ENCODE data around the gene TGFBR3L. TPM values are rescaled to one million over a fixed set of nuclear protein-coding genes. Genes with fewer than 3 reads are reported as not detected.
"Not testable (repeated sequence)": the region's sequence is repeated elsewhere in the genome, so short reads cannot be mapped to it uniquely, and the experiment has no call there.

Gene TGFBR3L
- total RNA-seq, 1 donor = 0.86 TPM

- H3K4me3 ChIP-seq (ENCODE audit: low read depth, low read length) = no peak overlapping the region
- peak; percentile 14 for DNase-seq (ENCODE audit: low read depth)
- no peak for TF ChIP-seq CTCF (IDR thresholded peaks at IDR 0.05; ENCODE audit: insufficient read depth, low read depth, low read length)
Measured at GRCh38 chr19:7953060-7953459, 38.4 kb downstream of the TGFBR3L start.

DNA sequence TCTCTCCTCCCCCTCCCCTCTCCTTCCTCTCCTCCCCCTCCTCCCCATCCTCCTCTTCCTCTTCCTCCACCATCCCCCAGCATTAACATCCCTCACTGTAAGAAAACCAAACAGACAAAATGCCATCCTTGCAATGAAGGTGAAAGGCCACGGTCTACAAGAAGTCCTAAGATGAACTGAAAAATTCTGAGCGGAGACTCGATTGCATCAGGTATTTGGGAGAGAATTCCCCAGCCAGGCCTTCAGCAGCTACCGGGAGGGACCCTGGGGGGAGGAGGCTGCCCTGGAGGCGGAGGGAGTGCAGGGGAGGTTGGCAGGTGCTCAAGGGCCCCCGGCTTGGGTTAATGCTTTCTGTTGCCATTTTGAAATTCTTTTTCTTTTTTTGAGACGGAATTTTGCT is 38.9 kb downstream of the TGFBR3L start:
- DNase-seq (ENCODE audit: low read depth) = peak; percentile 2
- TF ChIP-seq CTCF (IDR thresholded peaks at IDR 0.05; ENCODE audit: insufficient read depth, low read depth, low read length) = no peak
- H3K4me3 ChIP-seq (ENCODE audit: low read depth, low read length) = no peak overlapping the region

GRCh38 chr19:7955696-7956095 is 41.1 kb downstream of the TGFBR3L start:
- TF ChIP-seq CTCF (IDR thresholded peaks at IDR 0.05; ENCODE audit: insufficient read depth, low read depth, low read length) = no peak
- no peak for DNase-seq (ENCODE audit: low read depth)
- no peak overlapping the region for H3K4me3 ChIP-seq (ENCODE audit: low read depth, low read length)

DNA sequence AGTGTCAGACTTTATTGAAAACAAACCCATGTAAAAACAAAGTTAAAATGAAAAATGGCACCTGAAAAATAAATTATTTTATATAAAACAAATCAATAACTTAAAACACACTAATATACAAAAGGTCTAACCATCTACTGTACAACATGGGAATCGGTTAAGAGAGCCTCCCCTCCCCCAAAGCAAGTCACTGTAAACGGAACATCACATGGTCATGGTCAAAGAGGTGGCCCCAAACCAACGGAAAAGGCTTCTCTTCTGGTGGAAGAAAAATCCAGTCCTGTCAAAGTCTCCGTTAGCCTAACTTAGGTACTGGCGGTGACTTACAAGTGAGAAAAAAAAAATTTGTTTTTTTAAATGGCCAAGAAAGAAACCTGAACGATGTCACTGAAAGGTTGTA is 44.6 kb downstream of the TGFBR3L start:
- no peak for DNase-seq (ENCODE audit: low read depth)
- no peak for TF ChIP-seq CTCF (IDR thresholded peaks at IDR 0.05; ENCODE audit: insufficient read depth, low read depth, low read length)
- no peak overlapping the region for H3K4me3 ChIP-seq (ENCODE audit: low read depth, low read length)

DNA sequence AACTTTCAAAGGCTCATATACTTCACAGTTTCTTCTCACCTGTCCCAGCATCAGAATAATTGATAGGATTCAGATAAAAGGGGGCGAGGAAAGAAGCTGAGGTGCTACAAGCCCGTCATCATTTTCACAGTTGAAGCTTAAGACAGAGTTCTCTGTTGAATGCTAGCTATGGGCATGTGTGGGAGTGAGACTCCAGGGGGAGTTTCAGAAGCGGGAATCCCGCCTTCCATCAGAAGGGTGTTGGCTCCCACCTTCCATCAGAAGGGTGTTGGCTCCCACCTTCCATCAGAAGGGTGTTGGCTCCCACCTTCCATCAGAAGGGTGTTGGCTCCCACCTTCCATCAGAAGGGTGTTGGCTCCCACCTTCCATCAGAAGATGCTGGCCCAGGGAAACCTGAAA is 46.5 kb downstream of the TGFBR3L start:
- not testable (repeated sequence) for DNase-seq (ENCODE audit: low read depth); H3K4me3 ChIP-seq (ENCODE audit: low read depth, low read length)

- H3K4me3 ChIP-seq (ENCODE audit: low read depth, low read length) = no peak overlapping the region
- DNase-seq (ENCODE audit: low read depth) = no peak
- TF ChIP-seq CTCF (IDR thresholded peaks at IDR 0.05; ENCODE audit: insufficient read depth, low read depth, low read length) = no peak
Measured at GRCh38 chr19:7961920-7962626, 47.4 kb downstream of the TGFBR3L start.

- no peak overlapping the region for H3K4me3 ChIP-seq (ENCODE audit: low read depth, low read length)
- TF ChIP-seq CTCF (IDR thresholded peaks at IDR 0.05; ENCODE audit: insufficient read depth, low read depth, low read length) = no peak
- DNase-seq (ENCODE audit: low read depth) = no peak
Measured at GRCh38 chr19:7962644-7963268, 48.1 kb downstream of the TGFBR3L start.

Measured in fibroblast of villous mesenchyme (primary cell).